GM10847 (cell line): ENCODE results near the gene OFD1.

Experiments
- POLR2A ChIP-seq: IDR thresholded peaks from 2 replicates; pipeline ENCODE4 v1.6.1; 2011; ENCODE audit not compliant: insufficient read length; ENCODE audit errors: extremely low read depth

Gene OFD1

GRCh38 chrX:13760426-13760825 lies 25.9 kb downstream of the OFD1 start:
- no peak for TF ChIP-seq POLR2A

- TF ChIP-seq POLR2A = no peak
Measured at GRCh38 chrX:13761606-13762414, 27.3 kb downstream of the OFD1 start.

- no peak for TF ChIP-seq POLR2A
Measured at GRCh38 chrX:13763489-13763888, 28.9 kb downstream of the OFD1 start.

DNA sequence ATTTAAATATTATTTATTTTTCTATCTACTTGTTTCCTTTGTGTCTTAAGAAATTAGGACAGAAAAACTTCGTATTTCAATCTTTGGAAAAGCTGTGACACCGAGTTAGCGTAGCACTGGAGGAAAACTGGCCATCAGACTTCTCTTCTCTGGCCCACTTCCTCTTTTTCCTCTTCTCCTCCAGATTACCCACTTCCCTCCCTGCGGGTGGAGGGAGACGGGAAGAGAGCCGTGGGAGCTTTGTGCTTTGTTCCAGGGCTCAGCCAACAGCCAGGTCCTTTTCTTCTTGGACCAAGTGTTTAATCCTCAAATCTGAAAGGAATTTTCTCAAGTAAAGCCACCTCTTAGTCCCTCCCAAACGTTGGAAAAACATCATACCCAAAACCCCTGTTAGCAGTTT lies 29.7 kb downstream of the OFD1 start:
- no peak for TF ChIP-seq POLR2A

DNA sequence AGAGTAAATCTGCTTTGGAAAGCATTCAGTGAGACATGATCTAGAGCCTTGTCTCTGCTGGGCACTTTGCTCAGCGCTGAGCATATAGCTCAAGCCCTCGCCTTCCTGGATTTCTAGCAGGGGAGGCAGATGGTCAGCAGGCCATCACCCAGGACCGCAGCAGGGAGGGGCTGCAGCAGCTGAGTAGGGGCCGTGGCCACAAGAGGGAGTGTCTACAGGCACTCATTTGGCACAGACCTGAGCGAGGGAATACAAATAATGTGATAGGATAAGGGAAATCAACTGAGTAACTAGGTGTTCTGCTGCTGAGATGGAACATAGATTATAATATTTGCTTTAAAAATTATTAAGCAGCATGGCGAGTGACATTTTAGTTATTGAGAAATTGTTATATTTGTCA lies 30.2 kb downstream of the OFD1 start:
- TF ChIP-seq POLR2A = no peak

DNA sequence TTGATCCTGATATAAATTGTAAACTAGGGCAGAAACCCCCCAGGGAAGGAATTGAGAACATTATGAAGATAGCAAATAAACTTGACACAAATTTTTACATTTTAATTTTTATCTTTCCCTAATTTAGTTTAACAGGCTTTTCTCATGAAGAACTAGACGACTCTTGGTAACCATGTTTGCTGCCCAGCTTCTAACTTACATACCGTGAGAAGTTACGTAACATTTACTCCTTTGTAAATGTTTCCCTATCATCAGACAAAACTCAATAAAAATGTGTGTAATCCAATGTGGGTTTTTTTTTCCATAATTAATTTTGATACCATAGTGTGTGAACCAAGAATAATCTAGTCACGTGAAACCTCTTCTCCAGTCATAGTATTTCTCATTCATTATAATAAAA lies 34.4 kb downstream of the OFD1 start:
- TF ChIP-seq POLR2A = no peak

- no peak for TF ChIP-seq POLR2A
Measured at GRCh38 chrX:13770013-13770535, 35.5 kb downstream of the OFD1 start.

GRCh38 chrX:13774696-13775095 lies 40.1 kb downstream of the OFD1 start:
- no peak for TF ChIP-seq POLR2A

DNA sequence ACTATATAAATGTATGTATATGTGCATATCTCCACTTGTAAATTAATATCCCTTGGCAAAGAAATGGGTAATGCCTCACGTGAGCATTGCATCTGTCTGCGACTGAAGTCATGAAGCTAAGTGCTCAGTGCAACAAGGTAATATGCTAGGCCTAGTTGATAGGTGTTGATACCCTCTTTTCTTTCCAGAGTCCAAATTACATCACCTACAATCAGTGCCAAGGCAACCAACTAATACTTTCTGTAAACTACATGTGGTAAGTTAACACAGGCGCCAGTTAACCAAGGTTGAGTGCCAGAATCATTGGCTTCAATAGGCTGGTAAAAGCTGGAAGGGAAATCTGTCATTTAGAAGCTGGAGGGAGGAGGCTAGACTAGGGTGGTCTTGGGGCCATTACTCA lies 41.3 kb downstream of the OFD1 start:
- no peak for TF ChIP-seq POLR2A

GRCh38 chrX:13776387-13776786 lies 41.8 kb downstream of the OFD1 start:
- TF ChIP-seq POLR2A = no peak

DNA sequence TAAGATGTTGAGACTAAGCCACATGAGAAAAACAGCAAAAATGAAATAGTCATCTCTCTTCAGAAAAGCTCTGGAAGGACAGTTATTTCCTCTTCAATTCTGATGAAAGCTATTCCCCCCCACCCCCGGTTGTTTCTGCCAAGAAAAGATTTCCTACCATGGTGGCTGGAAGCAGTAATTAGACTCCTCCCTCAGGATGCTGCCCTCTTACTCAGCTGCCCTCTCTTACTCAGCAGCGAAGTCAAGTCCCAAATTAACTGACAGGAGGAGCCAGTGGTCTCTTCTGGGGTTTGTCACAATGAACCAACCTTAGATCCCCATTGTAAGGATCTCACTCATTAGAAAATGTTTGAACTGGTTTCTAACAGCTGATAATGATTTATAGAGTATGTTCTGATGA lies 44.4 kb downstream of the OFD1 start:
- no peak for TF ChIP-seq POLR2A

GRCh38 chrX:13780868-13781427 lies 46.4 kb downstream of the OFD1 start:
- TF ChIP-seq POLR2A = no peak

DNA sequence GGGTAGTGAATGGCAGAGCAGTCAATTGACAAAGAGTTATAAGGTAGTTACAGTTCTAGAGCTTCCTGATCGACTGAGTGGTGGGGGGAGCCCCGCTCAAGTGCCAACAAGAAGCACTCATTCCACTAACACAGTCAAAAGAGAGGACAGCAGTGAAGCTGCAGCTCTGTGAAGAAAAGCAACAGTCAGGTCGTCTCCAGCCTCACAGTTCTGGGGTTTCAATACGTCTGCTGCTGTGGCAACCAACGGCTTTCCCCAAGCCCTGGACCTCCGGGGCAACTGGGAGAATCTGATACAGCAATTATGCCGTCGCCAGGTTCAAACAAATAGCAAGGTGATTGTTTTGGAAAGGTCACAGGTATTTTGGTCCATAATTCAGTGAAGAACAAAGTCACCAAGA lies 51.5 kb downstream of the OFD1 start:
- TF ChIP-seq POLR2A = no peak

DNA sequence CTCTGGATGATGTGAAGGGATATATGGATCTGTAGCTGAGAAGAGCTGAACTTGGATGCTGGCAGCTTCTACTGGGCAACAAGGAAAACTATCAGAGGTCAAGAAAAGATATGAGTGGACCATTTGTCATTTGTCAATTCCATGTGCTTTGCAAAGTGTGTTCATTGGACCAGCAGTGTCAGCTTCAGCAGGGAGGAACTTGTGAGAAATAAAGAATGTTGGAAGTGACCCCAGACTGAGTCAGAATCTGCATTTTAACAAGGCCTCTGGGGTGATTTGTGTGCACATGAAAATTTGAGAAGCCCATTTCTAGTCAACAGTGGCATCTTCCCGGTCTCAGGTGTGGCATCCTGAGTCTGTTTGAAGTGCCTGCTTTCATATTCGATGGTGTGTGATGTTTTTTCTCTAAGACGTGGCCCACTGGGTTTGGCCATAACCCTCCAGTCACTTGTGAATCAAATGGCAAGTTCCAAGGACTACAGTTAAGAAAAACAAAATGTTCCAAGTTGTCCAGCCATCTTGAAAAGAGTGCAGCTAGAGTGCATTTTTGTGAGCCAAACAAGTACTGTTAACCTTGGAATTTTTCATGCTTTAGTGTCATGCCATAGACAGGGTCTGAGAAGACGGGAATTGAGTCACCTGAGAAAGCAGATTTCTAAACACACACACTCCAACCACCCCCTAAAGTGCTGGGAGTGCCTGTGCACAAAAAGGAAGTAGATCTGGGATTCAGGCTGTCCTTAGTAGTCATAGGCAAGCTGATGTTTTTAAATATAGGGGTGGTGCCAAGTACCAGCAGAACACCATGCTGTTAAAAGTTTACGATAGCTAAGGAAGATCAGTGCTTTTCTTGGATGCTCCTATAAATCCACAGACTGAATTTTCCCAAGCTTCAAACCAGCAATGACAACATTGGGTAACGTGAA lies 55.9 kb downstream of the OFD1 start:
- TF ChIP-seq POLR2A = no peak

GRCh38 chrX:13791145-13791544 lies 56.6 kb downstream of the OFD1 start:
- TF ChIP-seq POLR2A = no peak

GRCh38 chrX:13791559-13791958 lies 57.0 kb downstream of the OFD1 start:
- TF ChIP-seq POLR2A = no peak

DNA sequence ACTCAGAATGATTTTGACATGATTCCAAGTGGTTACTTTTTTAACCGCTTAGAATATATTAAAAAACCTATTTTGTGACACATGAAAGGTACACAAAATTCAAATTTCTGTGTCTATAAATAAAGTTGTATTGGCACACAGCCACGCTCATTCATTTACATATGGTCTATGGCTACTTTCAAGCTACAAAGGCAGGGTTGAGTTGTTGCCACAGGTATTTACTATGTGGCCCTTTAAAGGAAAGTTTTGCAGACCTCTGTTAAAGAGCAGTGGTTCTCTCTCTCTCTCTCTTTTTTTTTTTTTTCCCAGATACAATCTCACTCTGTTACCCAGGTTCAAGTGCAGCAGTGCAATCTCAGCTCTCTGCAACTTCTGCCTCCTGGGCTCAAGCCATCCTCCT lies 59.3 kb downstream of the OFD1 start:
- TF ChIP-seq POLR2A = no peak
